HG02885 (cell line): ENCODE data around the gene E2F4.

Source experiments
- ATAC-seq: cut with Tn5 transposase; IDR thresholded peaks from one replicate; pipeline ENCODE4 v1.9.1; 2021; ENCODE audit warnings: mild to moderate bottlenecking; ENCODE audit not compliant: unreplicated experiment, poor library complexity

The E2F4 gene

DNA sequence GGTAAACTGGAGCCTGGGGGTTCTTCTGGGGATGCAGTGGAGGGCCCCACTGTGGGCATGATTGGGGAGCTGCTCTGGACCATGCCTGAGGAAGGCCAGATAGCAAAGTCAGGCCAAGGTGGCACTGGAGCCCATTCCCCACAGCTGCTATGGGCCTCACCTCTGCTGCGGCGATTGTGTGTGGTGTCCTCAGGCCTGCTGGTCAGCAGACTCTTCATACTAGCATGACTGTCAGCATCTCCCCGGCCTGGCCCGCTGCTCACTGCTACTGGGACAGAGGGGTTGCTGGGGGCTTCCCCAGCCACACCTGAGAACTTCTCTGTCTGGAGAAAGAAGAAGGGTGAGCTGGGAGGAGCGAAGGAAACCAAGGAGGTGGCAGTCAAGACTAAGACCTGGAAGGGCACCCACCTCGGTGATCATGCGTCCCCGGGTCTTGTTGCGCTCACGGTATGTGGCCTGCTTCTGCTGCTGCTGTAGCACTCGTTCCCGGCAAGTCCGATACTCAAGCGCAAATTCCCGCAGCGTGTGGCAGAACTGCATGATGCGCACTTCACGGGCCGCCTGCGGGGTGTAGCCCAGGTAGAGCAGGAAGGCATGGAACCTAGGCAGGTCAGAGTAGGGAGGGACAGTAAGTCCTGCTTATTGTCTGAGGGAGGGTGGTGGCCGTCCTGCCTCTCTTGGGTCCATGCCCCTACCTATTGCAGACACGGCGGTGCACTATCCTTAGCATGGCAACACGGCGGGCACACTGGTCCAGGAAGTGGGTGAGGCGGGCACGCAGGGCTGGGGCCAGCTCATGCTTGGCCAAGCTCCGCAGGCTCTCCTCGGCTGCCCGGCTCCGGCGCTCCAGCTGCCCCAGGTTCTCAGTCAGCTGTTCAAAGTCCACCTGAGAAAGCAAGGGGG, 38.2 kb downstream of the E2F4 start:
- no peak for ATAC-seq

DNA sequence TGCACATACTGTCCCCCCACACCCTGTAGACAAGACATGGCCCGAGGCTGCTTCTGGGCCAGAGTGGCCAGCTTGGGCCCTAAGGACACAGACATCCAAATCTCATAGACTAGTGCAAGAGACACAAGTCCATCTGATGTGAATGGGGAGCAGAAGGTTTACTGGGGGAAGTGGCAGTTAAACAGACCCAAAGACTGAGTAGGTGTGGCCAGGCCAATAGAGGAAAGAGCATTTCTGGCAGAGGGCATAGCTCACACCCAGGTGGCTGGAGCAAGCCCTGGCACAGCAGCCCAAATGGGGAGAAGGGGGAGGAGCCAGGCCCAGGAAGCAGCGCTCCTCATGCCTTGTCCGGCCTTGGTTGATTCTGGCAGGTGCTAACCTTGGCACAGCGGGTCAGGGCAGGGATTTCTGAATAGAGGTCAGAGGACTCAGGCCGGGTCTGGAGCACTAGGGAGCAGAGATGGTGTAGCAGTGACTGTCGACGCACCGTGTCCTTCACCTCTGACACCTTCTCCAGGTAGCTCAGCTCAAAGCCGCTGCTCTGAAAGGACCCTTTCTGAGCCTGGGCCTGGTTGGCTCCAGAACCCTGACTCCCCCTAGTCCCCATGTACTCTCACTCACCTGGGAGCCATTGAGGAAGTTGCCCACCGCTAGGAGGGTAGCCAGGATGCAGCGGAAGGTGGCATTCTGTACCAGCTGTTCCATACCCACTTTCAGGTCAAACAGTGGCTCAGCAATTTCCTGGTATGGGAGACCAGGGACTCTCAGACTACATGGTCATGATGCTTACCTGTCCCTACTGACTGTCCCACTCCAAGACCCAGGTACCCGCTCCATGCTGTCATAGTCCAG, 39.1 kb downstream of the E2F4 start:
- no peak for ATAC-seq

DNA sequence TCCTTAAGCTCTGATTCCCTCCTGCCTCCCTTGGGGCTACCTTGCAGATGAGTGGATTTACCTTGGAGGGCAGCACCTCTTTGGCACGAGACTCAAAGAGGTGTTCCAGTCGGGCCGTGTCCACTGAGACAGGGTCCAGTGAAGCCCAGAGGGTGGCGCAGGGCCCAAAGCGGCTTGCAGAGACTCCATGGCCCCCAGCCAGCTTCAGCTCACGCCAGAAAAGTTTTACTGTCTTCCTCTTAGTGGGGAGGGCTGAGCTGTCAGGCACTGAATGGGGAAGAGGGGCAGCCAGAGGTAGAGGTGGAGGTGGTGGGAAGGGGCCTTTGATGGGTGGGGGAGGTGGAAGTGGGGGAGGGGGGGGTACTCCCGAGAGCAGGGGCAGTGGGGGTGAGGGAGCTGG, 41.6 kb downstream of the E2F4 start:
- no peak for ATAC-seq

DNA sequence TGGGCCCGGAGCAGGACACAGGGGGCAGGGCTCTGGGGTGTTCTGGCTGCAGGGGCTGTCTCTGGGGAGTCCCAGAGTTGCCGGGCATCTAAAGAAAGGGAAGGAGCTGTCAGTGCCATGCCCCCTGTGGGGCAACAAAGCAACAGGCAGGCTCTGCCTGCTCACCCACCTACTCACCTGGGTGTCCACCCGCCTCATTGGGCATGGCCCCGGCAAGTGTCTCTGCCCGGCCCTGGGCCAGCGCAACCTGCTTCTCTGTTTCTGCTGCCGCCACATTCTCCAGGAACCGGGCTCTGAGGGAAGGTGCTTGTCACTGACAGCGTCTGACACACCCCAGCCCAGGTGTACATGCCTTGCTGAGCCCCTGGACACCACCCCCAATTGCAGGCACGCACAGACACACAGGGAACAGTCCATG, 42.2 kb downstream of the E2F4 start:
- no peak for ATAC-seq

DNA sequence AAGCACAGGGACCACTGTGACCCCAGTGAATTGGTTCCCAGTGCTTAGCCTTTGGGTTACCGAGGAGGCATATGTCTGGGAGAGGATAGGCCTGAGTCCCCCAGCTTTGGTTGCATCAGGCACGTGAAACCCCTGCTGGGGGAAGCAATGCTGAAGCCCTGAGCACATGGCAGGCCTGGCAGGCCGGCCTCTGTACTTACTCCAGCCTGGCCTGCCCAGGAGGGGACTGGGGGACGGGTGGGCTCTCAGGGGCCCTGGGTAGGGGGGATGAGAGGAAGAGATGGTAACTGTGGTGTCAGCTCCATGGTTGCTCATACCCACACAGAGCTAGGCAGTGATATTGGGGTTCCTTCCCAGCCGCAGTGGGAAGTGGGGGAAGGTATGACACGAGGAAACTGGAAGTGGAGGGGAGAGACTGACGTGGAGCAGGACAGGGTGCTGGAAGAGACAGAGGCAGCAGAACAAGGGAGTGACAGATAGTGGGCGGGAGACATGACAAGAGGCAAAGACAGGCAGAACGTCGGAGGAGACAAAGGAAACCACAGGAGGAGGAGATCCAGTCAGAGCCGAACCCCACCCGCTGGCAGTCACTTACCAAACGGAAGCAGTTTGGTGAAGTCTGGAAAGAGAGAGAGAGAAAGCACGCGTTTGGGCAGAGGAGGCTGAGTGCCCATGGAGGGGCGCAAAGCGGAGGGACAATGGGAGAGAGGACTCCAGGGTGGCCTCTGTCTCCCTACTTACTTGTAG, 44.0 kb downstream of the E2F4 start:
- no peak for ATAC-seq

DNA sequence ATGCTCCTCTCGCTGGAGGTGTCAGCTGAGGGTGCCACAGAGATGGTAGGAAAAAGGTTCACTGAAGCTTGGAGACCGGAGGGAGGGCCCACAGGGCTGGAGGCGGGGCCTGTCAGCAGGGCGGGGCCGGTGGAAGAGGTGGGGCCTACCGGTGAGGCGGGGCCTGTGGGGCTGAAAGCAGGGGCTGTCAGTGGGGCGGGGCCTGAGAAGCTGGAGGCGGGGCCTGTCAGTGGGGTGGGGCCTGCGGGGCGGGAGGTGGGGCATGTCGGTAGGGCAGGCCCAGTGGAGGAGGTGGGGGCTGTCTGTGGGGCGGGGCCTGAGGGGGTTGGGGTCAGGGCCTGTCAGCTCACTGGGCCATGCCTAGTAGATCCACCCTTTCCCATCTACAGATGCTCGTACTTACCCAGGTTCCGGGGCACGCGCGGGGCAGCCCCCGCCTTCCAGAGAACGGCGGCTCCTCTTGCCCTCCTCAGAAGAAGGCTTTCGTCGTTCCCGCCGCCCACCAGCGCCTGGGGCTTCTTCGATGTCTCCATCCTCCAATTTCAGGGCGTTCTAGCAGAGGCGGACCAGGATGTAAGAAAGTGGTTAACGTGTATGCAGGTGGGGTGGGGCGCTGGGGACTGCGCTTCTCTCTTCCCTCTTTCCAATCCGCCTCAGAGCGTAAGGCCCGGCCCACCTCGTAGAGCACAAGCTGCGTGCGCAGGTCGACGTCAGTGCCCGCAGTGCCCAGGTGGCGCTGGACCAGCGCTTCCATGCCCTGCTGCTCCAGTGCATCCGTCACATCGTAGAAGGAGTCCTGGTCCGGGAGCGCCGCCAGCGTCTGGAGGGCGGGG, 44.8 kb downstream of the E2F4 start:
- ATAC-seq: no peak

DNA sequence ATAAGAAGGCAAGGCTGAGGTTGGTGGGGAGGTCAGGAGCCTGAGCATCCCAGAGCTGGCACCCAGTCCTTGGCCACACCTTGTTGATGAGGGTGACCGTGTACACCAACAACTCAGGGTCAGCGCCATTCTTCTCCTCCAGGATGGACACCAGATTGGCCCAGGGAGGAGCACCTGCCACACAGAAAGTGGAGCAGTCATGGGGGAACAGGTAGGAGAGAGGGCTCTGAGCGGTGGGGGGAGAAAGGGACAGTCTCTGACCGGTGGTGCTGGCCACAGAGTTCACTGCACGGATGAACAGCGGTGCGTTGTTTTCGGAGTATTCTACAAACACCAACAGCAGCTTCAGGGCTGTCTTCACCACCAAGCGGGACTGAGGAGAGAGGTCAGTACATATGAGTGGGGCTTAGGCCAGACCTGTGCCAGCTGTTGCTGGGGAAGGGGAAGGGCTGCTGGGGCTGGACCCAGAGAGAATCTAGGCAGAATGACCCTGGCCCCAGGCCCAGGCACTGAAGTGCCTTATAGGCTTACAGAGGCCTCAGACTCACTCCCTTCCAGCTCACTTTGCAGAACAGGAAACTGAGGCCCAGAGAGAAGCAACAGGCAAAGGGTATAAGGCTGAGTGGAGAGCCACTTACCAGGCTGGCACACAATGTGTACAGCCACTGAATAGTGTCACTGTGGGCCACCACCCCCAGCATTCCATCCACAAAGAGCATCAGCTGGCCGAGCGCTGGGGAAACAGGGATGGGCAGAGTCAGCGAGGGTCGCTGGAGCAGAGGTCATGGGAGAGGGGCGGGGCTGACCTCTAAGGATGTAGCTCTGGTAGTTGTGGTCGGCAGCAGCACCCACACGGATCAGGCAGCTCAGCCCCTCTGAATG, 45.7 kb downstream of the E2F4 start:
- ATAC-seq: no peak

DNA sequence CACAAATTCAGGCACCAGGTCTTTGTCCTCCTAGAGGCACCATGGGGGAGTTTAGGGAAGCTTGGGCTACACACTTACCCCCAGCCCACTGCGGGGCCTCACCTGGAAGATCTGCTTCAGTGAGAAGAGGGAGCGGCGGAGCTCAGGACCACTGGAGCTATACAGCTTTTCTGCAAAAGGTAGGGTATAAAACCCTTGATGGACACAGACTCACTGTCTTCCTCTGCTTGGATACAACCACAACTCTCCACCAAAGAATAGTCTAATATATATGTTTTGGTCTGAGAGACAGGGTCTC, 46.3 kb downstream of the E2F4 start:
- no peak for ATAC-seq

DNA sequence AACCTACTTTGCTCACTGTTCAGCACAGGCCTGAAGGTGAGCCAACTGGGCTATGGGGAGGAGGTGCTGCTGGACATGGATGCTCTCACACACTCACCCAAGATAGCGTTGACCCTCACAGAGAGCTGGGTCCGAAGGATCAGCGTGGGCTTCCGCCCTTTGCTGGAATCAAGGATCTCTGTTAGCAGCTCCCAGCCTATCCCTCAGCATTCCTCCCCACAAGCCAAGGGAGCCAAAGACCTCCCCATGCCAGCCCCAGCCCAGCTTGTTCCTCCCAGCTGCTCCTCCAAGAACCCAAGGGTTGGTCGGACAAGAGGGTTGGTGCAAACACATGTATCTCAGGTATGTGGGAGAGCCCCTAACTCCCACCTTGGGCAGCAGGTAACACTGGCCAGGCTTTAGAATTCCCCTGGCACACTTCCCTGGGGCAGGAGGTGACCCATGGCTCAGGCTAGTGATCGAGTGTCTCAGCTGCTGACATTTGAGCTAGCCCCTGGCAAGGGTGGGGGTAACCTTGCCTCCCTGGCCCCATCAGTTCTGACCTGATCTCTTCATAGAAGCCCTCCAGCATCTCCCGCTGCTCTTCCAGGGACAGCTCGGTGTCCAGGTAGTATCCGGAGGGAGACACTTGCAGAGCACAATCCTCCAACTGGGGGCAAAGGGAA, 47.0 kb downstream of the E2F4 start:
- ATAC-seq: no peak

DNA sequence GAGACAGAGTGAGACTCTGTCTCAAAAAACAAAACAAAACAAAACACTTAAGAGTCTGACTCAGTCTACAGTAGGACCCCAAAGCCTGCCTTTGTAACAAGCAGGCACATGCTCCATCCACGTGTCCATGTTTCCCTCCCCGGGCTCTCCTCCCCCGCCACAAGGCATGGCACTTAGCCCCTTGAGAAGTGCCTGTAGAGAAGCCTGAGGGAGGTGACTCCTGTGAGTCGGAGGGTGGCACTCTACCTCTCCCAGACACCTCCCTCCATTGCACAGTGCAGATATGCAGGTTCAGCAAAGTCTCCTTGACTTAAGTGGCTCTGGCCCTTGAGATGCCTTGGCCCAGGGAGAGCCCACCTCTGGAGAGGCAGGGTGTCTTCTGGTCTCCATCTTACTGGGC, 48.6 kb downstream of the E2F4 start:
- ATAC-seq: no peak

DNA sequence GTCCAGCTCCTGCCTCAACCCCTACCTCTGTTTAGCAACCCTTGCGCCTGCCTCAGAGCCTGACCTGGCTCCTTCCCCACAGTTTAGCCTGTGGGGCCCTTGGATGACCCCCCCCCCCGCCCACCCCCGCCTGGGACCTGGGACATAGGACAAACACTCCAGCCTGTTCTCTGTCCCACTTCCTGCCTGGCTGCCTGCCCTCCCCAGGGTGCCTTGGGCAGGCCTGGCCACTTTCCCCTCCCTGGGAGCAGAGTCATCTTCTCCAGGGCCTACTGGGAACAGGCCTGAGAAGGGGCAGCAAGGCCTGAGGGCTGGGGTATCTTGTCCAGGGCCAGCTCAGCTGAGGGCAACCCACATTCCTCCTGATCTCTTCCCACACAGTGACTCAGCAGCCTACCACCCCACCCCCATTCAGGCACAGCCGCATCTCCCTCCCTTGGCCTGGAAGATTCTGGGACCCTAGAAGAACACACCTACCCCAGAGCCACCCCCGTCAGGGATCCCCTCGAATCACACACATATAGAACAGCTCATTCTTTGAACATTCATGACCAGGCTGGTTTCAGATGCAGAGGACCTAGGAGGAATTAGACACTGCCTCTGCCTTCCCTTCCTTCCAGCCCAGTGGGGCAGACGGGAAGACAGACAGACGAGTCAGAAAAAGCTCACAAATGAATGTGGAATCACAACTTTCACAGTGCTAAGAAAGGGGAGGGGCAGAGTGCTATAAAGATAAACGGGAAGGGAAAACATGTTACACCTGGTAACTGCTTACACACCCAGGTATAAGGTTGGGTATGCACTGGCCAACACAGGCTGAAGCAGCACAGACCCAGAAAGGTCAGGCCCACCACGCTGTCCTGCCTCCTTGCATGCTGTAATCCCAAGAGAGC, 49.3 kb downstream of the E2F4 start:
- ATAC-seq: no peak

DNA sequence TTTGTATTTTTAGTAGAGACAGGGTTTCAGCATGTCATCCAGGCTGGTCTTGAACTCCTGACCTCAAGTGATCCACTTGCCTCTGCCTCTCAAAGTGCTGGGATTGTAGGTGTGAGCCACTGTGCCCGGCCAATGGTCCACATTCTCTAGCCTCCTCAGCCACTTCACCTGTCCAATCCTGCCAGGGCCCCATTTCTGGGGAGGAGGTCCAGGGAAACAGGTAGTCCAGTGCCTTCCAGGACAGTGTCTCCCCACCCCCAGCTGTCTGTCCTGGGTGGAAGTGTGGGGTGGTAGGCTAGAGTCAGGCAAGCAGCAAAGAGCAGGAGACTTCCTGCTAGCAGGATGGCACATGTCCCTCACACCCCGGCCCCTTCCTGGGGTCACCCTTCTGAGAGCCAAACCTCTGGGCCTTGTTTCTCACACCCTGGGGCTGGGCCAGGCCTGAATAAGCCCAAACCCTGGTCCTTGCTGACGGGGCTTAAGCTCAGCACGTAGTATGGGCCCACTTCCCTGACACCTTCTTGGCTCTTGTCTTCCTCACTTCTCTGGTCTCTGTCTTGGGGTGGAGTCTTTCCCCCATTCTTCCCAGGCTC, 50.3 kb downstream of the E2F4 start:
- ATAC-seq: no peak

DNA sequence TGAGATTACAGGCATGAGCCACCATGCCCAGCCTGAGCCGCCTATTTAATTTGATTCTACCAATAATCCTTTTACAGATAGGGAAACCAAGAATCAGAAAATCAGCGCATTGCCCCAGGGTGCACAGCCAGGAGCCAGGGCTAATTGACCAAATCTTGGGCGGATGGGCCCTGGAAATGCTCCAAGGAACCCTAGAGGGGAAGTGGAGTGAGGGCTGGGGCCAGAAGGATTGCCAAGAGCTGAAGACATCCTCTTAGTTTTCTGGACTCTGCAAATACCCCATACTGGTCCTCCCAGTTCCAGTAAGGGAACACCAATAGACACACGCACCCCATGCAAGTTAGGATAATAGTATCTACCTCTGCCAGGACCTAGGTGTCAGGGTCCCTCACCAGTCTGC, 51.5 kb downstream of the E2F4 start:
- no peak for ATAC-seq

DNA sequence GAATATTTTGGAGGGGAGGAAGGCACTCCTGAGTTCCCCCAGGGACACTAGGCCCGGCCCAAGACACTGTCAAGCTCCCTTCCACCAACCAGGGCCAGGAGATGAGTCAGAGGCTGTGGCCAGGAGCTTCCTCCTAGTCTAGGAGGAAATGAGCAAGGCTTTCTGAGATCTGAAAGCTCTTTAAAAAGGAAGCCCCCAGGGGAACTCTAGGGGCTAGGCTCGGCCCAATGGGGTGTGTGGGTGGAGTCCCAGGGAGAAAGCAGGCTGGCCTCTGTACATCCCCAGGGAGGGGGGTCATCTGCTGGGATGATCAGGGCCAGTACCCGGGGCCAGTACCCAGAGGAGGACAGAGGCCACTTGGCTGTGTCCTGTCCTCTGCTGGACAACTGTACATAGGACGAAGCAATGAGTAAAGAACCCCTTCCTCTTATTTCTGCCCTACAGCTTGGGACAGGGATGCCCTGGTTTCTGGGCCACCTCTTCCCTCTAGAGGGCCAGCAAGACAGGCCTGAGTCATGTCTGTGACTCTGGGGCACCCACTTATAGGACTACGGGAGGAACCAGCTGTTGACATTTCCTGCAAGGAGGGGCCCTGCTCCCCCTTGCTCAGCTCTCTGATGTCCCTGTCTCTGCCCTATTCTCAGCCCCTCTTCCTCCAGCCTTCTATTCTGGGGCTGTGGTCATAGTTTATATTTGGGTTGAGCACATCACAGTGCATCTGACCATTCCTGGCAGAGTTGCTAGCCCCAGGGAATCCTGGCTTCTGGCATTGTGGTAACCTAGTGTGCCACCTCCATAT, 52.6 kb downstream of the E2F4 start:
- ATAC-seq: peak; percentile 49

DNA sequence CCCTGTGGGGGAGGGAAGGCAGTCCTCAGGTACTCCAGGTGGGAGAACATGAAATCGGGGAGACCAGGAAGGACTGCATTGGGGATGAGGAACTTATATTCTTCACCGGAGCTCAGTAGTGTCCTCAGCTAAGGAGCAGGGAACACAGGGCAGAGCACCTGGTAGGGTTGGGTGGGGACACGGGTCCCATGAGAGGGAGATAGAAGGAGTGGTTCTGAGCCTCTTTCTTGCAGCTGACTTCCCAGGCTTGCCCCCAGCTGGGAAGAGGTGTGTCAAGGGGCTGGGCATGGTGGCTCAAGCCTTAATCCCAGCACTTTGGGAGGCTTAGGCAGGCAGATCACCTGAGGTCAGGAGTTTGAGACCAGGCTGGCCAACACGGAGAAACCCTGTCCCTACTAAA, 53.2 kb downstream of the E2F4 start:
- ATAC-seq: no peak

DNA sequence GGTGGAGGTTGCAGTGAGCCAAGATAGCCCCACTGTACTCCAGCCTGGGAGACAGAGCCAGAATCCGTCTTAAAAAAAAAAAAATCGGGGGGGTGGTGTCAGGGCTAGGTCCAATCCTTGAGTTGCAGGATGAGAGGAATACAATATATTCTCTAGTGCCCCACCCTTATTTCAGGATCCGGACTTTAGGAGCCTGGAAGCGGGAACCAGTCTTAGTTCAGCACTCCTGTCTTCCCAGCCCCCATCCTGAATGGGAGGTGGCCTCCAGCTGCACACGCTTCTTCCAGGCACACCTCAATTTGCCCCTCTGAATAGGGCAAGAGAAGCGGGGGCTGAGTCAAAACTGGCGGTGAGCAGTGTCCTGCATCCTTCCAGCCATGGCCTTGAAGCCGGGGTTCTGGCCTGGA, 53.7 kb downstream of the E2F4 start:
- no peak for ATAC-seq
